Fibroblast of lung (primary cell): ENCODE measurements around the gene L1CAM. TPM values are rescaled to one million over a fixed set of nuclear protein-coding genes. Genes with fewer than 3 reads are reported as not detected.

Source experiments
- DNase-seq, 2 donors: peaks; one replicate each; pipeline versions ENCODE4 v3.0.0 to v3.0.0-alpha.2; 2010; ENCODE audit warnings: low read depth in 2 of 2
- H2AFZ ChIP-seq: 2 replicates; pipeline ENCODE4 v1.5.1; 2012; ENCODE audit warnings: low read length, control low read depth, inconsistent platforms
- H3K27ac ChIP-seq: 2 replicates; pipeline ENCODE4 v1.5.1; 2011; ENCODE audit warnings: low read length, control low read depth; ENCODE audit not compliant: insufficient read depth
- H3K27me3 ChIP-seq: 2 replicates; pipeline ENCODE4 v1.5.1; 2011; ENCODE audit warnings: mild to moderate bottlenecking, low read length; ENCODE audit not compliant: control insufficient read depth, insufficient read depth
- H3K36me3 ChIP-seq: 2 replicates; pipeline ENCODE4 v1.5.1; 2011; ENCODE audit warnings: low read length; ENCODE audit not compliant: control insufficient read depth, insufficient read depth
- H3K4me1 ChIP-seq: 2 replicates; pipeline ENCODE4 v1.5.1; 2011; ENCODE audit warnings: low read length; ENCODE audit not compliant: control insufficient read depth, insufficient read depth; ENCODE audit errors: extremely low read depth
- H3K4me2 ChIP-seq: 2 replicates; pipeline ENCODE4 v1.5.1; 2011; ENCODE audit warnings: low read length, control low read depth; ENCODE audit not compliant: insufficient read depth; ENCODE audit errors: extremely low read depth
- H3K4me3 ChIP-seq, 4 experiments: fragments of 200-600 bp in 1 of 4; sonication (generic) in 1 of 4; replicated peaks in 1 of 4; 2 replicates each; pipeline ENCODE4 v1.5.1; 2011 to 2016; ENCODE audit warnings: low read length in 4 of 4, low read depth in 3 of 4, mild to moderate bottlenecking in 3 of 4, control low read depth in 2 of 4, inconsistent platforms in 1 of 4, mixed read lengths in 1 of 4; ENCODE audit not compliant: insufficient read depth in 1 of 4; ENCODE audit errors: control extremely low read depth in 1 of 4
- H3K79me2 ChIP-seq: 2 replicates; pipeline ENCODE4 v1.5.1; 2012; ENCODE audit warnings: mild to moderate bottlenecking, low read length, inconsistent platforms; ENCODE audit not compliant: control insufficient read depth, insufficient read depth
- H3K9ac ChIP-seq: 2 replicates; pipeline ENCODE4 v1.5.1; 2011; ENCODE audit warnings: mild to moderate bottlenecking, low read length, control low read depth; ENCODE audit not compliant: insufficient read depth
- H3K9me3 ChIP-seq: 2 replicates; pipeline ENCODE4 v1.5.1; 2012; ENCODE audit warnings: low read depth, low read length; ENCODE audit not compliant: control insufficient read depth, insufficient read depth
- H4K20me1 ChIP-seq: 2 replicates; pipeline ENCODE4 v1.5.1; 2011; ENCODE audit warnings: low read length; ENCODE audit not compliant: control insufficient read depth, insufficient read depth; ENCODE audit errors: extremely low read depth
- EZH2 ChIP-seq: IDR thresholded peaks from 2 replicates; pipeline ENCODE4 v1.5.1; 2012; ENCODE audit warnings: low read length, control low read depth, mild to moderate bottlenecking; ENCODE audit errors: missing control alignments
- polyA plus RNA-seq, 2 donors: library from polyadenylated mRNA; depleted of rRNA in 1 of 2; stranded (reverse) in 1 of 2; unstranded in 1 of 2; fragments of >200 nt; gene quantifications; 2 replicates each; pipeline ENCODE4 v1.2.1, GENCODE V29; 2011 to 2012; ENCODE audit warnings: missing spikeins in 1 of 2
- total RNA-seq: library from RNA; depleted of rRNA; stranded (reverse); fragments of >200 nt; gene quantifications from 2 replicates; pipeline ENCODE4 v1.2.1, GENCODE V29; 2014
- TF ChIP-seq, protein P1 (sequence below), 2 donors: IDR thresholded peaks in 1 of 2; conservative IDR thresholded peaks in 1 of 2; 1 replicate in 1 of 2; 2 replicates in 1 of 2; pipeline ENCODE4 v1.5.1; 2011 to 2012; ENCODE audit warnings: low read length in 2 of 2, control low read depth in 1 of 2, inconsistent platforms in 1 of 2, low read depth in 1 of 2, mild to moderate bottlenecking in 1 of 2

L1CAM gene
- total and polyA plus RNA-seq, 2 donors (not counting 1 experiment from before 2014, with no cell fraction given), result 0.99 to 1.7 TPM

DNA sequence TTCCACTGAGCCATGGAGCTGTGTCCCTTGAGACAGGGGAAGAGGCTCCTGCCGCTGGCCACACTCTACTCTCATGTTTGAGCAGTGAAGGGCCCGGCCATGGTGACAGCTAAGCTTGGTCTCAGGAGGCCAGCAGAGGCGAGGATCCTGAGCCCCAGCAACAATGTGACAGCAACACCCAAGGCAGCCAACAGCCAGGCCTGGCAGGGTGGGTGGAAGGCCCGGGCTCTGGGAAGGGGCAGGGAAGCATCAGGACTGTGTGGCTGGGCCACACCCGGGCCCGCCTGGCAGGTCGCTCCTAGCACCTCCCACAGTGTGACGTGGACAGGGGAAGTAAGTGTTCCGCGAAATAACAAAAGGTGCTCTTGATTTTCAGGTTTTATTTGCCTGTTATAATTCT lies 24.8 kb downstream of the L1CAM start:
- Histone ChIP-seq H3K9ac (no peak overlapping the region), H3K27ac (no peak overlapping the region), H2AFZ (no peak overlapping the region), H3K4me1 (no peaks in the 10 kb centered on the region), H3K79me2 (no peaks in the 10 kb centered on the region), H4K20me1 (no peaks in the 10 kb centered on the region), H3K4me3 (no peak overlapping the region), H3K9me3 (no peaks in the 10 kb centered on the region), H3K4me2 (no peak overlapping the region), H3K27me3 (no peaks in the 10 kb centered on the region), H3K36me3 (no peaks in the 10 kb centered on the region)
- DNase-seq, result no peak
- TF ChIP-seq, protein P1, sequence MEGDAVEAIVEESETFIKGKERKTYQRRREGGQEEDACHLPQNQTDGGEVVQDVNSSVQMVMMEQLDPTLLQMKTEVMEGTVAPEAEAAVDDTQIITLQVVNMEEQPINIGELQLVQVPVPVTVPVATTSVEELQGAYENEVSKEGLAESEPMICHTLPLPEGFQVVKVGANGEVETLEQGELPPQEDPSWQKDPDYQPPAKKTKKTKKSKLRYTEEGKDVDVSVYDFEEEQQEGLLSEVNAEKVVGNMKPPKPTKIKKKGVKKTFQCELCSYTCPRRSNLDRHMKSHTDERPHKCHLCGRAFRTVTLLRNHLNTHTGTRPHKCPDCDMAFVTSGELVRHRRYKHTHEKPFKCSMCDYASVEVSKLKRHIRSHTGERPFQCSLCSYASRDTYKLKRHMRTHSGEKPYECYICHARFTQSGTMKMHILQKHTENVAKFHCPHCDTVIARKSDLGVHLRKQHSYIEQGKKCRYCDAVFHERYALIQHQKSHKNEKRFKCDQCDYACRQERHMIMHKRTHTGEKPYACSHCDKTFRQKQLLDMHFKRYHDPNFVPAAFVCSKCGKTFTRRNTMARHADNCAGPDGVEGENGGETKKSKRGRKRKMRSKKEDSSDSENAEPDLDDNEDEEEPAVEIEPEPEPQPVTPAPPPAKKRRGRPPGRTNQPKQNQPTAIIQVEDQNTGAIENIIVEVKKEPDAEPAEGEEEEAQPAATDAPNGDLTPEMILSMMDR (conservative IDR thresholded peaks at IDR 0.05 in 1 of 2, IDR thresholded peaks at IDR 0.05 in 1 of 2; ENCODE audit: low read depth in 1 of 2, low read length in 2 of 2), result no peak
- TF ChIP-seq EZH2, result no peak

DNA sequence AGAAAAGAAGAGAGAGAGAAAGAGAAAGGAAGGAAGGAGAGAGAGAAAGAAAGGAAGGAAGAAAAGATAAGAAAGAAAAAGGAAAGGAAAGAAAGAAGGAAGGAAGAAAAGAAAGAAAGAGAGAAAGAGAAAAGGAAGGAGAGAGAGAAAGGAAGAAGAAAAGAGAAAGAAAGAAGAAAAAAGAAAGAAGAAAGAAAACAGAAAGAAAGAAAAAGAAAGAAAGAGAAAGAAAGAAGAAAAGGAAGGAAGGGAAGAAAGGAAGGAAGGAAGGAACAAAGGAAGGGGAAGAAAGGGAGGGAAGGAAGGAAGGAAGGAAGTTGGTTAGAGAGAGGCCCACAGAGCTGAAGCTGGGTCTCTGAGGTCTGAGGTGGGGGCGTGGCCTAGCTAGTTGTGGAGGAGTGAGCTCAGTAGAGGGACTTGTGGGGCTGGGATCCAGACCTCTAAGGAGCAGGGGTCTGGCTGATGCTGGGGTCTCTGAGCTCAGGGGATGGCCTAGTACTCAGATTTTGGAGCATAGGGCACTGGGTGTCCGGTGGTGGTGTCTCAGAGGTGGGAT lies 28.5 kb downstream of the L1CAM start:
- no peak overlapping the region for H2AFZ ChIP-seq
- no peaks in the 10 kb centered on the region for H3K27me3 ChIP-seq
- H3K4me1 ChIP-seq, result no peaks in the 10 kb centered on the region
- H4K20me1 ChIP-seq, result no peaks in the 10 kb centered on the region
- DNase-seq, result no peak
- no peak overlapping the region for H3K9ac ChIP-seq
- H3K36me3 ChIP-seq, result no peaks in the 10 kb centered on the region
- H3K9me3 ChIP-seq, result no peaks in the 10 kb centered on the region
- no peak overlapping the region for H3K4me3 ChIP-seq
- no peak overlapping the region for H3K4me2 ChIP-seq
- TF ChIP-seq, protein P1 (conservative IDR thresholded peaks at IDR 0.05 in 1 of 2, IDR thresholded peaks at IDR 0.05 in 1 of 2; ENCODE audit: low read depth in 1 of 2, low read length in 2 of 2), result no peak
- TF ChIP-seq EZH2, result no peak
- no peak overlapping the region for H3K27ac ChIP-seq
- H3K79me2 ChIP-seq, result no peaks in the 10 kb centered on the region

DNA sequence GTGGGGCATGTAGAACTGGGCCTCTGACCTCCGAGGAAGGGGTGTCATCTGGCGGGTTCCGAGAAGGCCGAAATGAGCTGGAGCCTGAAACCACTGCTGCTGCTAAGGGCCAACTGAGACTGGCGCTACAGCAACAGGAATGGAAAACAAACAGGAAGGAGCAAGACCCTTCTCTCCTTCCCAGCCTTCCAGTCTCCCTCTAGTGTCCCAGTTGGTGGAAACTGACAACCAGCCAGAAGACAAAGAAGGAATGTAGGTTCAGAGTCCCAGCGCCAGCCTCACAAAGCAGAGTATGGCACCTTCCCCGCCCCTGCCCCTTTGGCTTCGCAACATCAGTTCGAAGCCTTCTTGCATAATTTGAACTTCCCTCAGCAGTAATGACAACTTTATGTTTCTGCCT lies 31.3 kb downstream of the L1CAM start:
- TF ChIP-seq, protein P1 (conservative IDR thresholded peaks at IDR 0.05 in 1 of 2, IDR thresholded peaks at IDR 0.05 in 1 of 2; ENCODE audit: low read depth in 1 of 2, low read length in 2 of 2), result no peak
- TF ChIP-seq EZH2, result no peak
- DNase-seq, result no peak

More for the DNA sequence above, 31.3 kb downstream of the L1CAM start:
- Histone ChIP-seq H3K36me3 (no peaks in the 10 kb centered on the region), H3K4me3 (no peak overlapping the region), H3K27ac (no peak overlapping the region), H2AFZ (no peak overlapping the region), H3K4me2 (no peak overlapping the region), H3K27me3 (no peaks in the 10 kb centered on the region), H3K9me3 (no peaks in the 10 kb centered on the region), H3K4me1 (no peaks in the 10 kb centered on the region), H3K79me2 (no peaks in the 10 kb centered on the region), H4K20me1 (no peaks in the 10 kb centered on the region), H3K9ac (no peak overlapping the region)
